Fibroblast of lung (primary cell): ENCODE results near the gene FILIP1L. TPM values are rescaled to one million over a fixed set of nuclear protein-coding genes. Genes with fewer than 3 reads are reported as not detected.

Source experiments
- DNase-seq, 2 donors: peaks; one replicate each; pipeline versions ENCODE4 v3.0.0 to v3.0.0-alpha.2; 2010; ENCODE audit warnings: low read depth in 2 of 2
- H2AFZ ChIP-seq: 2 replicates; pipeline ENCODE4 v1.5.1; 2012; ENCODE audit warnings: low read length, control low read depth, inconsistent platforms
- H3K27ac ChIP-seq: 2 replicates; pipeline ENCODE4 v1.5.1; 2011; ENCODE audit warnings: low read length, control low read depth; ENCODE audit not compliant: insufficient read depth
- H3K27me3 ChIP-seq: 2 replicates; pipeline ENCODE4 v1.5.1; 2011; ENCODE audit warnings: mild to moderate bottlenecking, low read length; ENCODE audit not compliant: control insufficient read depth, insufficient read depth
- H3K36me3 ChIP-seq: 2 replicates; pipeline ENCODE4 v1.5.1; 2011; ENCODE audit warnings: low read length; ENCODE audit not compliant: control insufficient read depth, insufficient read depth
- H3K4me1 ChIP-seq: 2 replicates; pipeline ENCODE4 v1.5.1; 2011; ENCODE audit warnings: low read length; ENCODE audit not compliant: control insufficient read depth, insufficient read depth; ENCODE audit errors: extremely low read depth
- H3K4me2 ChIP-seq: 2 replicates; pipeline ENCODE4 v1.5.1; 2011; ENCODE audit warnings: low read length, control low read depth; ENCODE audit not compliant: insufficient read depth; ENCODE audit errors: extremely low read depth
- H3K4me3 ChIP-seq, 4 experiments: fragments of 200-600 bp in 1 of 4; sonication (generic) in 1 of 4; replicated peaks in 1 of 4; 2 replicates each; pipeline ENCODE4 v1.5.1; 2011 to 2016; ENCODE audit warnings: low read length in 4 of 4, low read depth in 3 of 4, mild to moderate bottlenecking in 3 of 4, control low read depth in 2 of 4, inconsistent platforms in 1 of 4, mixed read lengths in 1 of 4; ENCODE audit not compliant: insufficient read depth in 1 of 4; ENCODE audit errors: control extremely low read depth in 1 of 4
- H3K79me2 ChIP-seq: 2 replicates; pipeline ENCODE4 v1.5.1; 2012; ENCODE audit warnings: mild to moderate bottlenecking, low read length, inconsistent platforms; ENCODE audit not compliant: control insufficient read depth, insufficient read depth
- H3K9ac ChIP-seq: 2 replicates; pipeline ENCODE4 v1.5.1; 2011; ENCODE audit warnings: mild to moderate bottlenecking, low read length, control low read depth; ENCODE audit not compliant: insufficient read depth
- H3K9me3 ChIP-seq: 2 replicates; pipeline ENCODE4 v1.5.1; 2012; ENCODE audit warnings: low read depth, low read length; ENCODE audit not compliant: control insufficient read depth, insufficient read depth
- H4K20me1 ChIP-seq: 2 replicates; pipeline ENCODE4 v1.5.1; 2011; ENCODE audit warnings: low read length; ENCODE audit not compliant: control insufficient read depth, insufficient read depth; ENCODE audit errors: extremely low read depth
- EZH2 ChIP-seq: IDR thresholded peaks from 2 replicates; pipeline ENCODE4 v1.5.1; 2012; ENCODE audit warnings: low read length, control low read depth, mild to moderate bottlenecking; ENCODE audit errors: missing control alignments
- polyA plus RNA-seq, 2 donors: library from polyadenylated mRNA; depleted of rRNA in 1 of 2; stranded (reverse) in 1 of 2; unstranded in 1 of 2; fragments of >200 nt; gene quantifications; 2 replicates each; pipeline ENCODE4 v1.2.1, GENCODE V29; 2011 to 2012; ENCODE audit warnings: missing spikeins in 1 of 2
- total RNA-seq: library from RNA; depleted of rRNA; stranded (reverse); fragments of >200 nt; gene quantifications from 2 replicates; pipeline ENCODE4 v1.2.1, GENCODE V29; 2014
- TF ChIP-seq, protein P1 (sequence below), 2 donors: IDR thresholded peaks in 1 of 2; conservative IDR thresholded peaks in 1 of 2; 1 replicate in 1 of 2; 2 replicates in 1 of 2; pipeline ENCODE4 v1.5.1; 2011 to 2012; ENCODE audit warnings: low read length in 2 of 2, control low read depth in 1 of 2, inconsistent platforms in 1 of 2, low read depth in 1 of 2, mild to moderate bottlenecking in 1 of 2

Gene FILIP1L
- total and polyA plus RNA-seq, 2 donors (not counting 1 experiment from before 2014, with no cell fraction given): 92.8 to 126 TPM

DNA sequence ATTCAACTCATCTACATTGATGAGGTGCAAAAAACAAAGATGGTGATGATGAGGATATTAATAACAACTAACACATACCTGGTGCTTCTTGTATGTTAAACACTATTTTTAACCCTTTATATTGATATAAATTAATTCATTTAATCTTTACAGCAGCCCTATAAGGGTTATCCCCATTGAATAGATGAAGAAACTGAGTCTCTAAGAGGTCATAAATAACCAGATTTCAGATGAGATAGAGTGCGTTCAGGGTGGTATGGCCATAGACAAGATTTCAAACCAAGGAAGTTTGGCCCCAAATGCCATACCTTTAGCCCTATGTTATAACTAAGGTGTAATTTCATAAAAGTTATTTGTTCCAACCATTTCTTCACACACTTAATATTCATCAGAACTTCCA, 214.1 kb downstream of the FILIP1L start:
- Histone ChIP-seq H3K27ac (no peak overlapping the region), H3K27me3 (no peaks in the 10 kb centered on the region), H3K9me3 (no peaks in the 10 kb centered on the region), H4K20me1 (no peaks in the 10 kb centered on the region), H3K4me2 (no peak overlapping the region), H3K36me3 (no peaks in the 10 kb centered on the region), H2AFZ (no peak overlapping the region), H3K4me3 (no peak overlapping the region), H3K4me1 (peaks cover 9% of the 10 kb centered on the region), H3K79me2 (no peaks in the 10 kb centered on the region), H3K9ac (no peak overlapping the region)
- TF ChIP-seq, protein P1, sequence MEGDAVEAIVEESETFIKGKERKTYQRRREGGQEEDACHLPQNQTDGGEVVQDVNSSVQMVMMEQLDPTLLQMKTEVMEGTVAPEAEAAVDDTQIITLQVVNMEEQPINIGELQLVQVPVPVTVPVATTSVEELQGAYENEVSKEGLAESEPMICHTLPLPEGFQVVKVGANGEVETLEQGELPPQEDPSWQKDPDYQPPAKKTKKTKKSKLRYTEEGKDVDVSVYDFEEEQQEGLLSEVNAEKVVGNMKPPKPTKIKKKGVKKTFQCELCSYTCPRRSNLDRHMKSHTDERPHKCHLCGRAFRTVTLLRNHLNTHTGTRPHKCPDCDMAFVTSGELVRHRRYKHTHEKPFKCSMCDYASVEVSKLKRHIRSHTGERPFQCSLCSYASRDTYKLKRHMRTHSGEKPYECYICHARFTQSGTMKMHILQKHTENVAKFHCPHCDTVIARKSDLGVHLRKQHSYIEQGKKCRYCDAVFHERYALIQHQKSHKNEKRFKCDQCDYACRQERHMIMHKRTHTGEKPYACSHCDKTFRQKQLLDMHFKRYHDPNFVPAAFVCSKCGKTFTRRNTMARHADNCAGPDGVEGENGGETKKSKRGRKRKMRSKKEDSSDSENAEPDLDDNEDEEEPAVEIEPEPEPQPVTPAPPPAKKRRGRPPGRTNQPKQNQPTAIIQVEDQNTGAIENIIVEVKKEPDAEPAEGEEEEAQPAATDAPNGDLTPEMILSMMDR (conservative IDR thresholded peaks at IDR 0.05 in 1 of 2, IDR thresholded peaks at IDR 0.05 in 1 of 2; ENCODE audit: low read depth in 1 of 2, low read length in 2 of 2): no peak
- TF ChIP-seq EZH2: no peak
- DNase-seq: no peak

DNA sequence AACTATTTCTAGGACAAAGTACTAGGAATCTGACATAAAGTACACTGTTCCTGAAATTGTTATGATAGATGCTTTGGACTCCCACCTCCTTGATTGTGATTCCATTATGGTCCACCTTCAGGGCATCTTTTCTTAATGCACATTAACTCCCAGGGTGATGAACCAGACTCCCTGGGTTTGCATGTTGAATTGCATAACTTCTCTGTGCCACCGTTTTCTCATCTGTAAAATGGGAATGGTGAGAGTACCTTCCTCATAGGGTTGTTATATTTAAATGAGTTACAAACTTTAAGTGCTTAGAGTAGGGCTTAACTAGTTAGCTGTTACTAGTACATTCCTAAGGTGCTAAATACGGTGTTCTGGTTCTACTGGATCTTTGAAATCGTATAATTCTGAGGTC, 214.7 kb downstream of the FILIP1L start:
- H2AFZ ChIP-seq: no peak overlapping the region
- H3K36me3 ChIP-seq: no peaks in the 10 kb centered on the region
- no peak overlapping the region for H3K4me2 ChIP-seq
- no peak overlapping the region for H3K27ac ChIP-seq
- peaks cover 9% of the 10 kb centered on the region for H3K4me1 ChIP-seq
- H3K4me3 ChIP-seq: no peak overlapping the region
- H3K79me2 ChIP-seq: no peaks in the 10 kb centered on the region
- TF ChIP-seq EZH2: no peak
- TF ChIP-seq, protein P1 (conservative IDR thresholded peaks at IDR 0.05 in 1 of 2, IDR thresholded peaks at IDR 0.05 in 1 of 2; ENCODE audit: low read depth in 1 of 2, low read length in 2 of 2): no peak
- H3K9me3 ChIP-seq: no peaks in the 10 kb centered on the region
- H3K9ac ChIP-seq: no peak overlapping the region
- H3K27me3 ChIP-seq: no peaks in the 10 kb centered on the region
- DNase-seq: no peak
- no peaks in the 10 kb centered on the region for H4K20me1 ChIP-seq

DNA sequence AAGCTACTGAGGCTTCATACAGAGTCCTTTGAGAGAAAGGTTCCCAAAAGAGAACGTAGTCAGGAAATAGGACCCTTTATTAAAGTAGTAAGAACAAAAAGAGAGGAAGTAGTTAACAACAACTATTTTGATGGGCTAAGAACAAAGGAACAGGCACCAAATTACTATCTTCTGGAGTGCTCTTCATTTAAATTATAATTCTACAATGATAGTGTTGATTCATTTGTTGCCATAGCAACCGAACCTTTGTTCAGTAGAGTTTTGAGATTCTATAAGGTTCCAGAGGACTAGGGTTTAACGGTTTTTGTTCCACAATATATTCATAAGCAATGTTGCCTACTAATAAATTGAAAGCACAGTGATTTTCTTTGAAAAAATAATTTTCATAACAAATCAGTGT, 217.8 kb downstream of the FILIP1L start:
- H2AFZ ChIP-seq: no peak overlapping the region
- peak in 1 of 2 donors; percentile 12 for DNase-seq
- no peaks in the 10 kb centered on the region for H4K20me1 ChIP-seq
- no peaks in the 10 kb centered on the region for H3K27me3 ChIP-seq
- peak overlapping the region; percentile 64 for H3K27ac ChIP-seq
- H3K4me2 ChIP-seq: peak overlapping the region; percentile 11
- H3K79me2 ChIP-seq: no peaks in the 10 kb centered on the region
- H3K9ac ChIP-seq: no peak overlapping the region
- H3K4me3 ChIP-seq: no peak overlapping the region
- H3K9me3 ChIP-seq: no peaks in the 10 kb centered on the region
- no peaks in the 10 kb centered on the region for H3K36me3 ChIP-seq
- TF ChIP-seq, protein P1 (conservative IDR thresholded peaks at IDR 0.05 in 1 of 2, IDR thresholded peaks at IDR 0.05 in 1 of 2; ENCODE audit: low read depth in 1 of 2, low read length in 2 of 2): no peak
- TF ChIP-seq EZH2: no peak
- peaks cover 5% of the 10 kb centered on the region for H3K4me1 ChIP-seq
